ENCODE measurements around the gene KRTAP5-3.
"Not testable (repeated sequence)": the region's sequence is repeated elsewhere in the genome, so short reads cannot be mapped to it uniquely, and the experiment has no call there.

KRTAP5-3 gene

GRCh38 chr11:1584661-1585370, 23.4 kb downstream of the KRTAP5-3 start, which contains the start of gene KRTAP5-1:
TSS of gene KRTAP5-1 (minus strand) at chr11:1585283. CDS start at chr11:1585249, 34 bp downstream.
- H3K4ac ChIP-seq (ENCODE audit: low read depth, low read length); H3K79me2 ChIP-seq (ENCODE audit: control insufficient read depth, insufficient read depth, low read length, poor library complexity); H2BK5ac ChIP-seq (ENCODE audit: low read depth, low read length, poor library complexity); DNase-seq; H2BK120ac ChIP-seq (ENCODE audit: insufficient read depth, low read length, poor library complexity); H4K12ac ChIP-seq (ENCODE audit: low read depth, low read length); H3K4me3 ChIP-seq (ENCODE audit: low read depth, low read length); H2AFZ ChIP-seq (ENCODE audit: insufficient read depth, low read length, poor library complexity); H4K8ac ChIP-seq (ENCODE audit: low read depth, low read length); H4K91ac ChIP-seq (ENCODE audit: low read depth, low read length); H3K4me2 ChIP-seq (ENCODE audit: low read length); H3K9me3 ChIP-seq (ENCODE audit: insufficient read depth, low read depth, low read length); H2BK12ac ChIP-seq (ENCODE audit: low read length); H3K9ac ChIP-seq (ENCODE audit: low read length); H3K36me3 ChIP-seq (ENCODE audit: control insufficient read depth in 1 of 2, insufficient read depth in 2 of 2, low read length in 2 of 2); H3K14ac ChIP-seq (ENCODE audit: low read length); H3K4me1 ChIP-seq (ENCODE audit: control insufficient read depth in 1 of 2, insufficient read depth in 2 of 2, low read length in 2 of 2); H3K27ac ChIP-seq (ENCODE audit: low read depth, low read length); H3K27me3 ChIP-seq (ENCODE audit: insufficient read depth, low read length); H3K18ac ChIP-seq (ENCODE audit: low read length); H3K79me1 ChIP-seq (ENCODE audit: low read length); H2AK5ac ChIP-seq (ENCODE audit: low read length); H3K23ac ChIP-seq (ENCODE audit: low read length): not testable (repeated sequence)
- WGBS (ENCODE audit: extremely low coverage, insufficient coverage, insufficient read length), result no CpG with 5 or more reads among the region's 9 CpGs

- not testable (repeated sequence) for H3K79me2 ChIP-seq (ENCODE audit: control insufficient read depth, insufficient read depth, low read length, poor library complexity); H2BK5ac ChIP-seq (ENCODE audit: low read depth, low read length, poor library complexity); H4K91ac ChIP-seq (ENCODE audit: low read depth, low read length); H3K14ac ChIP-seq (ENCODE audit: low read length); H3K9me3 ChIP-seq (ENCODE audit: insufficient read depth, low read depth, low read length); H3K27me3 ChIP-seq (ENCODE audit: insufficient read depth, low read length); H3K36me3 ChIP-seq (ENCODE audit: control insufficient read depth in 1 of 2, insufficient read depth in 2 of 2, low read length in 2 of 2); H2BK120ac ChIP-seq (ENCODE audit: insufficient read depth, low read length, poor library complexity); H4K8ac ChIP-seq (ENCODE audit: low read depth, low read length); H3K23ac ChIP-seq (ENCODE audit: low read length); H3K4me1 ChIP-seq (ENCODE audit: control insufficient read depth in 1 of 2, insufficient read depth in 2 of 2, low read length in 2 of 2); H2BK12ac ChIP-seq (ENCODE audit: low read length); H3K4ac ChIP-seq (ENCODE audit: low read depth, low read length); H3K18ac ChIP-seq (ENCODE audit: low read length); DNase-seq; H3K27ac ChIP-seq (ENCODE audit: low read depth, low read length); H2AK5ac ChIP-seq (ENCODE audit: low read length); H3K9ac ChIP-seq (ENCODE audit: low read length); H3K4me2 ChIP-seq (ENCODE audit: low read length); H4K12ac ChIP-seq (ENCODE audit: low read depth, low read length); H3K79me1 ChIP-seq (ENCODE audit: low read length); H3K4me3 ChIP-seq (ENCODE audit: low read depth, low read length); H2AFZ ChIP-seq (ENCODE audit: insufficient read depth, low read length, poor library complexity)
- WGBS (ENCODE audit: extremely low coverage, insufficient coverage, insufficient read length), result no CpG with 5 or more reads among the region's 2 CpGs
These were observed 25.4 kb downstream of the KRTAP5-3 start for GRCh38 chr11:1582909-1583308.

GRCh38 chr11:1581976-1582375, 26.3 kb downstream of the KRTAP5-3 start:
- H3K79me2 ChIP-seq (ENCODE audit: control insufficient read depth, insufficient read depth, low read length, poor library complexity), result no peaks in the 10 kb centered on the region

GRCh38 chr11:1576825-1577224, 31.4 kb downstream of the KRTAP5-3 start:
- Histone ChIP-seq H3K4me1 (ENCODE audit: control insufficient read depth in 1 of 2, insufficient read depth in 2 of 2, low read length in 2 of 2) (peaks cover 6 to 11% of the 10 kb centered on the region in 2 experiments), H4K8ac (ENCODE audit: low read depth, low read length) (no peak overlapping the region), H3K14ac (ENCODE audit: low read length) (no peak overlapping the region), H3K79me1 (ENCODE audit: low read length) (peaks cover 6% of the 10 kb centered on the region), H3K4ac (ENCODE audit: low read depth, low read length) (no peak overlapping the region), H2BK12ac (ENCODE audit: low read length) (no peak overlapping the region), H3K36me3 (ENCODE audit: control insufficient read depth in 1 of 2, insufficient read depth in 2 of 2, low read length in 2 of 2) (no peaks in the 10 kb centered on the region), H2AK5ac (ENCODE audit: low read length) (no peak overlapping the region), H3K4me2 (ENCODE audit: low read length) (no peak overlapping the region), H3K9ac (ENCODE audit: low read length) (no peak overlapping the region), H4K12ac (ENCODE audit: low read depth, low read length) (no peak overlapping the region), H3K23ac (ENCODE audit: low read length) (no peak overlapping the region), H3K4me3 (ENCODE audit: low read depth, low read length) (no peak overlapping the region), H3K9me3 (ENCODE audit: insufficient read depth, low read depth, low read length) (peaks cover 4% of the 10 kb centered on the region), H3K18ac (ENCODE audit: low read length) (no peak overlapping the region), H3K27ac (ENCODE audit: low read depth, low read length) (no peak overlapping the region), H4K91ac (ENCODE audit: low read depth, low read length) (no peak overlapping the region), H2BK5ac (ENCODE audit: low read depth, low read length, poor library complexity) (no peak overlapping the region), H3K27me3 (ENCODE audit: insufficient read depth, low read length) (peaks cover 19% of the 10 kb centered on the region), H2AFZ (ENCODE audit: insufficient read depth, low read length, poor library complexity) (no peak overlapping the region), H3K79me2 (ENCODE audit: control insufficient read depth, insufficient read depth, low read length, poor library complexity) (peaks cover 3% of the 10 kb centered on the region), H2BK120ac (ENCODE audit: insufficient read depth, low read length, poor library complexity) (no peak overlapping the region)
- DNase-seq, result no peak
- WGBS (ENCODE audit: extremely low coverage, insufficient coverage, insufficient read length), result no CpG with 5 or more reads among the region's 6 CpGs

More at GRCh38 chr11:1581976-1582375, 26.3 kb downstream of the KRTAP5-3 start:
- no peak overlapping the region for H3K23ac ChIP-seq (ENCODE audit: low read length)
- H3K9me3 ChIP-seq (ENCODE audit: insufficient read depth, low read depth, low read length), result peaks cover 4% of the 10 kb centered on the region
- H3K36me3 ChIP-seq (ENCODE audit: control insufficient read depth in 1 of 2, insufficient read depth in 2 of 2, low read length in 2 of 2), result no peaks in the 10 kb centered on the region
- no peak overlapping the region for H2BK5ac ChIP-seq (ENCODE audit: low read depth, low read length, poor library complexity)
- H3K4me1 ChIP-seq (ENCODE audit: control insufficient read depth in 1 of 2, insufficient read depth in 2 of 2, low read length in 2 of 2), result no peaks in the 10 kb centered on the region
- H4K8ac ChIP-seq (ENCODE audit: low read depth, low read length), result no peak overlapping the region
- H4K91ac ChIP-seq (ENCODE audit: low read depth, low read length), result no peak overlapping the region
- no peak overlapping the region for H2AFZ ChIP-seq (ENCODE audit: insufficient read depth, low read length, poor library complexity)
- H4K12ac ChIP-seq (ENCODE audit: low read depth, low read length), result no peak overlapping the region
- WGBS (ENCODE audit: extremely low coverage, insufficient coverage, insufficient read length), result no CpG with 5 or more reads among the region's 9 CpGs
- no peak overlapping the region for H3K27ac ChIP-seq (ENCODE audit: low read depth, low read length)
- H3K27me3 ChIP-seq (ENCODE audit: insufficient read depth, low read length), result no peaks in the 10 kb centered on the region
- no peak overlapping the region for H2AK5ac ChIP-seq (ENCODE audit: low read length)
- H3K79me1 ChIP-seq (ENCODE audit: low read length), result no peaks in the 10 kb centered on the region
- no peak overlapping the region for H2BK120ac ChIP-seq (ENCODE audit: insufficient read depth, low read length, poor library complexity)
- no peak overlapping the region for H3K4ac ChIP-seq (ENCODE audit: low read depth, low read length)
- no peak for DNase-seq
- no peak overlapping the region for H3K14ac ChIP-seq (ENCODE audit: low read length)
- no peak overlapping the region for H2BK12ac ChIP-seq (ENCODE audit: low read length)
- H3K4me2 ChIP-seq (ENCODE audit: low read length), result no peak overlapping the region
- no peak overlapping the region for H3K4me3 ChIP-seq (ENCODE audit: low read depth, low read length)
- no peak overlapping the region for H3K18ac ChIP-seq (ENCODE audit: low read length)
- no peak overlapping the region for H3K9ac ChIP-seq (ENCODE audit: low read length)

Measured in trophoblast cell (in vitro differentiated cells and primary cell).